ENCODE data around the gene MROH2B. TPM values are rescaled to one million over a fixed set of nuclear protein-coding genes. Genes with fewer than 3 reads are reported as not detected.
"Not testable (repeated sequence)": the region's sequence is repeated elsewhere in the genome, so short reads cannot be mapped to it uniquely, and the experiment has no call there.

Gene MROH2B
- total and polyA plus RNA-seq, 7 experiments from 2014 or later, result not detected

GRCh38 chr5:41032973-41033372 is 38.2 kb downstream of the MROH2B start:
- H3K4me3 Mint-ChIP-seq, result no peak overlapping the region
- no peak for ATAC-seq

GRCh38 chr5:41022600-41022999 is 48.5 kb downstream of the MROH2B start:
- H3K9me3 ChIP-seq (ENCODE audit: control insufficient read depth in 2 of 3, low read length in 3 of 3); CTCF ChIA-PET; ATAC-seq; intact Hi-C loops (cut with micrococcal nuclease); H3K36me3 Mint-ChIP-seq; DNase-seq; H3K4me3 ChIP-seq (ENCODE audit: low read length); H3K36me3 ChIP-seq (ENCODE audit: control insufficient read depth in 2 of 3, insufficient read depth in 3 of 3, low read length in 3 of 3); H3K27ac ChIP-seq (ENCODE audit: low read depth, low read length); H3K4me1 Mint-ChIP-seq; H3K27ac Mint-ChIP-seq; H3K27me3 ChIP-seq (ENCODE audit: control insufficient read depth in 2 of 2, insufficient read depth in 2 of 2, low read length in 2 of 2); POLR2A ChIA-PET; H3K4me1 ChIP-seq (ENCODE audit: control insufficient read depth in 2 of 2, insufficient read depth in 2 of 2, low read length in 2 of 2); H3K4me3 Mint-ChIP-seq: not testable (repeated sequence)
- Mint-ChIP-seq H3K9me3 (peaks cover 0 to 19% (median 10%) of the 10 kb centered on the region in 11 donors), H3K27me3 (peaks cover 0 to 21% (median 15%) of the 10 kb centered on the region in 5 donors)

More at GRCh38 chr5:41032973-41033372, 38.2 kb downstream of the MROH2B start:
- no peak overlapping the region for H3K27ac ChIP-seq (ENCODE audit: low read depth, low read length)
- intact Hi-C loops (cut with micrococcal nuclease), result no loop called here
- Mint-ChIP-seq H3K27me3 (no peaks in the 10 kb centered on the region), H3K9me3 (peaks cover 0 to 21% (median 9%) of the 10 kb centered on the region in 11 donors), H3K36me3 (no peaks in the 10 kb centered on the region), H3K27ac (no peak overlapping the region), H3K4me1 (no peaks in the 10 kb centered on the region)
- POLR2A ChIA-PET, result no interaction called here
- no peaks in the 10 kb centered on the region for H3K27me3 ChIP-seq (ENCODE audit: control insufficient read depth in 2 of 2, insufficient read depth in 2 of 2, low read length in 2 of 2)
- no peak for DNase-seq
- H3K36me3 ChIP-seq (ENCODE audit: control insufficient read depth in 2 of 3, insufficient read depth in 3 of 3, low read length in 3 of 3), result no peaks in the 10 kb centered on the region
- H3K4me3 ChIP-seq (ENCODE audit: low read length), result no peak overlapping the region
- CTCF ChIA-PET, result no interaction called here
- H3K9me3 ChIP-seq (ENCODE audit: control insufficient read depth in 2 of 3, low read length in 3 of 3), result no peaks in the 10 kb centered on the region
- H3K4me1 ChIP-seq (ENCODE audit: control insufficient read depth in 2 of 2, insufficient read depth in 2 of 2, low read length in 2 of 2), result no peaks in the 10 kb centered on the region

GRCh38 chr5:41012318-41012717 is 58.8 kb downstream of the MROH2B start:
- DNase-seq (no peak), ATAC-seq (no peak)
- H3K36me3 ChIP-seq (ENCODE audit: control insufficient read depth in 2 of 3, insufficient read depth in 3 of 3, low read length in 3 of 3), result no peaks in the 10 kb centered on the region
- peaks cover 2 to 14% (median 9%) of the 10 kb centered on the region in 5 donors for H3K27me3 Mint-ChIP-seq
- H3K9me3 Mint-ChIP-seq, result peaks cover 0 to 9% (median 0%) of the 10 kb centered on the region in 11 donors
- no peak overlapping the region for H3K4me3 ChIP-seq (ENCODE audit: low read length)
- H3K4me3 Mint-ChIP-seq, result no peak overlapping the region
- no peaks in the 10 kb centered on the region for H3K4me1 Mint-ChIP-seq
- intact Hi-C loops (cut with micrococcal nuclease), result no loop called here
- no peaks in the 10 kb centered on the region for H3K4me1 ChIP-seq (ENCODE audit: control insufficient read depth in 2 of 2, insufficient read depth in 2 of 2, low read length in 2 of 2)
- ChIA-PET CTCF (no interaction called here), POLR2A (interaction anchor here (0.6 kb wide), 1 partner anchor 174 kb away, joined by 3 read pairs; no protein-coding TSS in a partner anchor)
- H3K9me3 ChIP-seq (ENCODE audit: control insufficient read depth in 2 of 3, low read length in 3 of 3), result no peaks in the 10 kb centered on the region
- H3K27me3 ChIP-seq (ENCODE audit: control insufficient read depth in 2 of 2, insufficient read depth in 2 of 2, low read length in 2 of 2), result no peaks in the 10 kb centered on the region
- H3K27ac ChIP-seq (ENCODE audit: low read depth, low read length), result no peak overlapping the region
- H3K27ac Mint-ChIP-seq, result no peak overlapping the region
- H3K36me3 Mint-ChIP-seq, result no peaks in the 10 kb centered on the region

- Histone ChIP-seq H3K9me3 (ENCODE audit: control insufficient read depth in 2 of 3, low read length in 3 of 3) (no peaks in the 10 kb centered on the region), H3K27ac (ENCODE audit: low read depth, low read length) (no peak overlapping the region), H3K4me1 (ENCODE audit: control insufficient read depth in 2 of 2, insufficient read depth in 2 of 2, low read length in 2 of 2) (no peaks in the 10 kb centered on the region), H3K36me3 (ENCODE audit: control insufficient read depth in 2 of 3, insufficient read depth in 3 of 3, low read length in 3 of 3) (no peaks in the 10 kb centered on the region), H3K27me3 (ENCODE audit: control insufficient read depth in 2 of 2, insufficient read depth in 2 of 2, low read length in 2 of 2) (no peaks in the 10 kb centered on the region), H3K4me3 (ENCODE audit: low read length) (no peak overlapping the region)
- intact Hi-C loops (cut with micrococcal nuclease), result no loop called here
- H3K4me3 Mint-ChIP-seq, result no peak overlapping the region
- H3K36me3 Mint-ChIP-seq, result no peaks in the 10 kb centered on the region
- CTCF ChIA-PET, result no interaction called here
- ATAC-seq (no peak), DNase-seq (no peak)
- H3K27me3 Mint-ChIP-seq, result peaks cover 0 to 9% (median 4%) of the 10 kb centered on the region in 5 donors
- H3K9me3 Mint-ChIP-seq, result peaks cover 0 to 9% (median 0%) of the 10 kb centered on the region in 11 donors
- H3K27ac Mint-ChIP-seq, result no peak overlapping the region
- POLR2A ChIA-PET, result no interaction called here
- no peaks in the 10 kb centered on the region for H3K4me1 Mint-ChIP-seq
Measured at GRCh38 chr5:41010572-41010971, 60.6 kb downstream of the MROH2B start.

GRCh38 chr5:41009232-41009631 is 61.9 kb downstream of the MROH2B start:
- no peak overlapping the region for H3K4me3 ChIP-seq (ENCODE audit: low read length)
- POLR2A ChIA-PET, result no interaction called here
- H3K27me3 ChIP-seq (ENCODE audit: control insufficient read depth in 2 of 2, insufficient read depth in 2 of 2, low read length in 2 of 2), result no peaks in the 10 kb centered on the region
- Mint-ChIP-seq H3K4me1 (no peaks in the 10 kb centered on the region), H3K36me3 (no peaks in the 10 kb centered on the region), H3K27ac (no peak overlapping the region), H3K9me3 (peaks cover 0 to 9% (median 0%) of the 10 kb centered on the region in 11 donors), H3K27me3 (peaks cover 0 to 9% (median 4%) of the 10 kb centered on the region in 5 donors), H3K4me3 (no peak overlapping the region)
- ATAC-seq (no peak), DNase-seq (no peak)
- H3K27ac ChIP-seq (ENCODE audit: low read depth, low read length), result no peak overlapping the region
- intact Hi-C loops (cut with micrococcal nuclease), result no loop called here
- CTCF ChIA-PET, result no interaction called here
- H3K36me3 ChIP-seq (ENCODE audit: control insufficient read depth in 2 of 3, insufficient read depth in 3 of 3, low read length in 3 of 3), result no peaks in the 10 kb centered on the region
- H3K9me3 ChIP-seq (ENCODE audit: control insufficient read depth in 2 of 3, low read length in 3 of 3), result no peaks in the 10 kb centered on the region
- no peaks in the 10 kb centered on the region for H3K4me1 ChIP-seq (ENCODE audit: control insufficient read depth in 2 of 2, insufficient read depth in 2 of 2, low read length in 2 of 2)

- Mint-ChIP-seq H3K36me3 (no peaks in the 10 kb centered on the region), H3K9me3 (peaks cover 0 to 8% (median 0%) of the 10 kb centered on the region in 11 donors), H3K27ac (no peak overlapping the region), H3K27me3 (peaks cover 0 to 7% (median 0%) of the 10 kb centered on the region in 5 donors), H3K4me1 (no peaks in the 10 kb centered on the region), H3K4me3 (no peak overlapping the region)
- Histone ChIP-seq H3K9me3 (ENCODE audit: control insufficient read depth in 2 of 3, low read length in 3 of 3) (no peaks in the 10 kb centered on the region), H3K4me3 (ENCODE audit: low read length) (no peak overlapping the region), H3K36me3 (ENCODE audit: control insufficient read depth in 2 of 3, insufficient read depth in 3 of 3, low read length in 3 of 3) (no peaks in the 10 kb centered on the region), H3K4me1 (ENCODE audit: control insufficient read depth in 2 of 2, insufficient read depth in 2 of 2, low read length in 2 of 2) (no peaks in the 10 kb centered on the region), H3K27ac (ENCODE audit: low read depth, low read length) (no peak overlapping the region), H3K27me3 (ENCODE audit: control insufficient read depth in 2 of 2, insufficient read depth in 2 of 2, low read length in 2 of 2) (no peaks in the 10 kb centered on the region)
- ChIA-PET CTCF (no interaction called here), POLR2A (no interaction called here)
- DNase-seq (no peak), ATAC-seq (no peak)
- intact Hi-C loops (cut with micrococcal nuclease), result no loop called here
Measured at GRCh38 chr5:41004931-41005330, 66.2 kb downstream of the MROH2B start.

DNA sequence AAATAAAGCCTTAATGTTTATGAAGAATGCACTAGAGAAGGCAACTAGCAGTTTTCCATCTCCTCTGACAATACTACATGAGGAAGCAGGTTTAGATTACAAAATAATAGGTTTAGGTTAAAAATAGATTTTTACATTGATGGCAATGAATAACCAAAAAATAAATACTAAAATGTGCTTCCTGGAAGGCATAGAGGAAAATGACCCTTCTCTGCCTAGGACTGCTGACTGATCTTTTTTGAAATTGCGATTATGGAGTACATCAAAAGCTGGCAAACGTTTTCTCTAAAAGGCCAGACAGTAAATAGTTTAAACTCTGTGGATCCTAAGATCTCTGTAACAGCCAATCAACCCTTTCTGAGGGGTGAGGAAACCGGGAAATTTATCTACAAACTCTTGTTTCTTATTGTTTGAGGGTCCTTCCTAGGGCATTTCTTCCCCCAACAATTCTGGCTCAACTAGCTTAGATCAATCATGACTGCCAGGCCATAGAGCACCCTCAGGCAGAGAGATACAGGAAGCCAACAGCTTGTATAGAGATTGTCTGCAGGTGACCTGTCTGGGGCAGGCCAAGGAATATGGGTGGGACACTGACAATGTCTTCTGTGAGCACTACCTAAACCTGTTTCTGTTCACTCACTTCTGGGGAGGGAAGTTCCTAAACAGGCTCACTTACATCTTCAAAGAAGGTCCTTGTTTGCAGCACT is 67.3 kb downstream of the MROH2B start:
- POLR2A ChIA-PET, result no interaction called here
- H3K27ac Mint-ChIP-seq, result no peak overlapping the region
- intact Hi-C loops (cut with micrococcal nuclease), result no loop called here

More for the DNA sequence above, 67.3 kb downstream of the MROH2B start:
- Histone ChIP-seq H3K27me3 (ENCODE audit: control insufficient read depth in 2 of 2, insufficient read depth in 2 of 2, low read length in 2 of 2) (no peaks in the 10 kb centered on the region), H3K36me3 (ENCODE audit: control insufficient read depth in 2 of 3, insufficient read depth in 3 of 3, low read length in 3 of 3) (no peaks in the 10 kb centered on the region), H3K9me3 (ENCODE audit: control insufficient read depth in 2 of 3, low read length in 3 of 3) (no peaks in the 10 kb centered on the region), H3K27ac (ENCODE audit: low read depth, low read length) (no peak overlapping the region), H3K4me1 (ENCODE audit: control insufficient read depth in 2 of 2, insufficient read depth in 2 of 2, low read length in 2 of 2) (no peaks in the 10 kb centered on the region), H3K4me3 (ENCODE audit: low read length) (no peak overlapping the region)
- Mint-ChIP-seq H3K4me3 (no peak overlapping the region), H3K27me3 (peaks cover 0 to 7% (median 0%) of the 10 kb centered on the region in 5 donors), H3K4me1 (no peaks in the 10 kb centered on the region), H3K9me3 (peaks cover 0 to 8% (median 0%) of the 10 kb centered on the region in 11 donors), H3K36me3 (no peaks in the 10 kb centered on the region)
- CTCF ChIA-PET, result no interaction called here
- ATAC-seq (no peak), DNase-seq (no peak)
